GM21381 (cell line): Measurements from ENCODE around the gene TTYH3.

Experiments used
- ATAC-seq: cut with Tn5 transposase; IDR thresholded peaks from one replicate; pipeline ENCODE4 v1.9.1; 2021; ENCODE audit warnings: mild to moderate bottlenecking, moderate library complexity; ENCODE audit not compliant: unreplicated experiment

TTYH3 gene

GRCh38 chr7:2646680-2647571, 15.1 kb downstream of the TTYH3 start:
- no peak for ATAC-seq

GRCh38 chr7:2647594-2648172, 15.9 kb downstream of the TTYH3 start:
- no peak for ATAC-seq

GRCh38 chr7:2649139-2649838, 17.5 kb downstream of the TTYH3 start:
- no peak for ATAC-seq

GRCh38 chr7:2649991-2650390, 18.2 kb downstream of the TTYH3 start:
- ATAC-seq: no peak

- ATAC-seq: no peak
Measured at GRCh38 chr7:2650451-2650850, 18.7 kb downstream of the TTYH3 start.

- ATAC-seq: no peak
Measured at GRCh38 chr7:2651336-2651735, 19.6 kb downstream of the TTYH3 start.

- no peak for ATAC-seq
Measured at GRCh38 chr7:2651847-2652735, 20.3 kb downstream of the TTYH3 start.

- no peak for ATAC-seq
Measured at GRCh38 chr7:2652736-2653060, 20.9 kb downstream of the TTYH3 start.

GRCh38 chr7:2654059-2654458, 22.3 kb downstream of the TTYH3 start:
- ATAC-seq: no peak

- ATAC-seq: no peak
Measured at GRCh38 chr7:2655870-2656614, 24.3 kb downstream of the TTYH3 start.

GRCh38 chr7:2657208-2657607, 25.4 kb downstream of the TTYH3 start:
- no peak for ATAC-seq

- no peak for ATAC-seq
Measured at GRCh38 chr7:2657920-2658671, 26.3 kb downstream of the TTYH3 start.

GRCh38 chr7:2658941-2659340, 27.2 kb downstream of the TTYH3 start:
- ATAC-seq: no peak

- no peak for ATAC-seq
Measured at GRCh38 chr7:2659556-2660358, 28.0 kb downstream of the TTYH3 start.

GRCh38 chr7:2660359-2661095, 28.7 kb downstream of the TTYH3 start:
- ATAC-seq: no peak

GRCh38 chr7:2661096-2661449, 29.3 kb downstream of the TTYH3 start:
- ATAC-seq: no peak

- no peak for ATAC-seq
Measured at GRCh38 chr7:2661602-2662272, 30.0 kb downstream of the TTYH3 start.
